Skeletal muscle satellite cell (primary cell): ENCODE data around the gene CST5.
"Not testable (repeated sequence)": the region's sequence is repeated elsewhere in the genome, so short reads cannot be mapped to it uniquely, and the experiment has no call there.

Experiments
- H3K27me3 ChIP-seq: 2 replicates; pipeline ENCODE4 v1.7.0; 2013; ENCODE audit warnings: low read length; ENCODE audit not compliant: control insufficient read depth, insufficient read depth
- H3K36me3 ChIP-seq: 2 replicates; pipeline ENCODE4 v1.7.0; 2013; ENCODE audit warnings: mild to moderate bottlenecking, control low read depth, low read length; ENCODE audit not compliant: insufficient read depth
- H3K4me1 ChIP-seq: 2 replicates; pipeline ENCODE4 v1.7.0; 2013; ENCODE audit warnings: low read length; ENCODE audit not compliant: control insufficient read depth, insufficient read depth
- H3K4me2 ChIP-seq: 2 replicates; pipeline ENCODE4 v1.7.0; 2013; ENCODE audit warnings: mild to moderate bottlenecking, low read length
- H3K4me3 ChIP-seq: 2 replicates; pipeline ENCODE4 v1.7.0; 2013; ENCODE audit warnings: low read length
- H3K9ac ChIP-seq: 2 replicates; pipeline ENCODE4 v1.7.0; 2013; ENCODE audit warnings: mild to moderate bottlenecking, low read depth, low read length, moderate library complexity
- H3K9me3 ChIP-seq: replicated peaks from 2 replicates; pipeline ENCODE4 v1.7.0; 2013; ENCODE audit warnings: mild to moderate bottlenecking, control low read depth, low read length

Gene CST5

GRCh38 chr20:23884771-23885162 is 5.2 kb upstream of the CST5 start:
- Histone ChIP-seq H3K9me3 (no peaks in the 10 kb centered on the region), H3K9ac (no peak overlapping the region), H3K4me2 (no peak overlapping the region), H3K4me1 (no peaks in the 10 kb centered on the region), H3K36me3 (no peaks in the 10 kb centered on the region), H3K27me3 (no peaks in the 10 kb centered on the region), H3K4me3 (no peak overlapping the region)

- Histone ChIP-seq H3K4me1 (no peaks in the 10 kb centered on the region), H3K27me3 (no peaks in the 10 kb centered on the region), H3K36me3 (no peaks in the 10 kb centered on the region), H3K9me3 (no peaks in the 10 kb centered on the region), H3K4me2 (no peak overlapping the region), H3K9ac (no peak overlapping the region), H3K4me3 (no peak overlapping the region)
These were observed 4.7 kb upstream of the CST5 start for GRCh38 chr20:23884136-23884770.

- Histone ChIP-seq H3K9me3 (no peaks in the 10 kb centered on the region), H3K36me3 (no peaks in the 10 kb centered on the region), H3K9ac (no peak overlapping the region), H3K4me3 (no peak overlapping the region), H3K4me2 (no peak overlapping the region), H3K27me3 (no peaks in the 10 kb centered on the region), H3K4me1 (no peaks in the 10 kb centered on the region)
These were observed 1.8 kb upstream of the CST5 start for GRCh38 chr20:23881371-23881770.

GRCh38 chr20:23880417-23880816 is 869 bp upstream of the CST5 start:
- no peak overlapping the region for H3K4me2 ChIP-seq
- H3K4me1 ChIP-seq, result no peaks in the 10 kb centered on the region
- H3K4me3 ChIP-seq, result no peak overlapping the region
- H3K9ac ChIP-seq, result no peak overlapping the region
- no peaks in the 10 kb centered on the region for H3K9me3 ChIP-seq
- H3K27me3 ChIP-seq, result no peaks in the 10 kb centered on the region
- no peaks in the 10 kb centered on the region for H3K36me3 ChIP-seq

GRCh38 chr20:23879811-23880374 is 345 bp upstream of the CST5 start:
- H3K4me1 ChIP-seq, result no peaks in the 10 kb centered on the region
- H3K27me3 ChIP-seq, result no peaks in the 10 kb centered on the region
- no peak overlapping the region for H3K4me3 ChIP-seq
- no peaks in the 10 kb centered on the region for H3K36me3 ChIP-seq
- no peaks in the 10 kb centered on the region for H3K9me3 ChIP-seq
- H3K9ac ChIP-seq, result no peak overlapping the region
- H3K4me2 ChIP-seq, result no peak overlapping the region

GRCh38 chr20:23878787-23879186 is 761 bp downstream of the CST5 start:
- Histone ChIP-seq H3K4me1 (no peaks in the 10 kb centered on the region), H3K4me2 (no peak overlapping the region), H3K36me3 (no peaks in the 10 kb centered on the region), H3K27me3 (no peaks in the 10 kb centered on the region), H3K4me3 (no peak overlapping the region), H3K9ac (no peak overlapping the region), H3K9me3 (no peaks in the 10 kb centered on the region)

GRCh38 chr20:23878016-23878542 is 1.5 kb downstream of the CST5 start:
- H3K9me3 ChIP-seq, H3K4me3 ChIP-seq, H3K36me3 ChIP-seq, H3K4me1 ChIP-seq, H3K27me3 ChIP-seq, H3K4me2 ChIP-seq, H3K9ac ChIP-seq: not testable (repeated sequence)

- Histone ChIP-seq H3K9ac (no peak overlapping the region), H3K9me3 (no peaks in the 10 kb centered on the region), H3K4me1 (no peaks in the 10 kb centered on the region), H3K4me3 (no peak overlapping the region), H3K4me2 (no peak overlapping the region), H3K36me3 (no peaks in the 10 kb centered on the region), H3K27me3 (no peaks in the 10 kb centered on the region)
These were observed 2.0 kb downstream of the CST5 start for GRCh38 chr20:23877524-23877923.

- H3K27me3 ChIP-seq, result no peaks in the 10 kb centered on the region
- no peak overlapping the region for H3K9ac ChIP-seq
- H3K4me2 ChIP-seq, result no peak overlapping the region
- no peaks in the 10 kb centered on the region for H3K4me1 ChIP-seq
- H3K4me3 ChIP-seq, result no peak overlapping the region
- no peaks in the 10 kb centered on the region for H3K9me3 ChIP-seq
- H3K36me3 ChIP-seq, result no peaks in the 10 kb centered on the region
These were observed 3.8 kb downstream of the CST5 start for GRCh38 chr20:23875606-23876237.

GRCh38 chr20:23874747-23875146 is 4.8 kb downstream of the CST5 start:
- Histone ChIP-seq H3K4me3 (no peak overlapping the region), H3K9ac (no peak overlapping the region), H3K4me2 (no peak overlapping the region), H3K4me1 (no peaks in the 10 kb centered on the region), H3K9me3 (no peaks in the 10 kb centered on the region), H3K36me3 (no peaks in the 10 kb centered on the region), H3K27me3 (no peaks in the 10 kb centered on the region)

- Histone ChIP-seq H3K4me2 (no peak overlapping the region), H3K9ac (no peak overlapping the region), H3K4me3 (no peak overlapping the region)
These were observed 6.1 kb downstream of the CST5 start for GRCh38 chr20:23873370-23874015.

More at GRCh38 chr20:23873370-23874015, 6.1 kb downstream of the CST5 start:
- Histone ChIP-seq H3K4me1 (no peaks in the 10 kb centered on the region), H3K27me3 (no peaks in the 10 kb centered on the region), H3K36me3 (no peaks in the 10 kb centered on the region), H3K9me3 (no peaks in the 10 kb centered on the region)
